HCT116 (cell line): ENCODE results near the gene TTYH1. TPM values are rescaled to one million over a fixed set of nuclear protein-coding genes. Genes with fewer than 3 reads are reported as not detected.

ENCODE experiments used
- ATAC-seq: fragments of 200-7000 bp; cut with Tn5 transposase; 2 replicates; pipeline ENCODE4 v1.9.1; 2020; ENCODE audit warnings: mild to moderate bottlenecking, moderate library complexity
- BruUV-seq: library from RNA; stranded (reverse); fragments of 400-500 nt; replicated peaks from 2 replicates; lab custom pipeline; 2021; lab: Mats Ljungman, UMichigan
- CTCF ChIA-PET: fragments of 300-600 bp; sonication (Branson Sonifier 250); formaldehyde crosslinking; loops from one replicate; lab custom pipeline; 2021; ENCODE audit warnings: antibody characterized with exemption; lab: Charles Lee
- POLR2A ChIA-PET: fragments of 300-600, 350-600 bp; sonication (Branson Sonifier 250); formaldehyde crosslinking; loops from one replicate; lab custom pipeline; 2021; ENCODE audit warnings: antibody characterized with exemption; lab: Charles Lee
- RAD21 ChIA-PET, 2 experiments: fragments of 300-600 bp; sonication (Branson Sonifier 250); formaldehyde crosslinking; loops; one replicate each; lab custom pipeline; 2023; ENCODE audit warnings: low total read pairs in 2 of 2; ENCODE audit not compliant: uncharacterized antibody in 2 of 2, unreplicated experiment in 2 of 2, low non-redundant PET in 1 of 2; lab: Charles Lee
- DNase-seq: peaks from one replicate; pipeline ENCODE4 v3.0.0-alpha.2; 2010; ENCODE audit warnings: low read depth, low spot score
- H2AFZ ChIP-seq: fragments of 200-600 bp; shearing (Covaris generic), sonication (generic); 2 replicates; pipeline ENCODE4 v1.6.1; 2017; ENCODE audit warnings: low read depth, mixed run types, mixed read lengths, antibody characterized with exemption, low read length; ENCODE audit not compliant: poor library complexity, severe bottlenecking
- H3K27ac ChIP-seq: 2 replicates; pipeline ENCODE4 v1.5.1; 2012; ENCODE audit warnings: low read depth, low read length
- H3K27me3 ChIP-seq: fragments of 200-600 bp; sonication (generic); 2 replicates; pipeline ENCODE4 v1.6.1; 2016; ENCODE audit warnings: mixed run types, low read length, mixed read lengths; ENCODE audit not compliant: insufficient read depth
- H3K36me3 ChIP-seq, 2 experiments: fragments of 200-500 bp in 1 of 2; fragments of 200-600 bp in 1 of 2; sonication (Bioruptor generic) in 1 of 2; sonication (generic) in 1 of 2; 2 replicates each; pipeline versions ENCODE4 v1.5.1 to v1.6.1; 2014 to 2016; ENCODE audit warnings: low read length in 2 of 2, inconsistent platforms in 1 of 2, mixed read lengths in 1 of 2, mixed run types in 1 of 2; ENCODE audit not compliant: insufficient read depth in 2 of 2, control insufficient read depth in 1 of 2
- H3K4me1 ChIP-seq, 2 experiments: fragments of 200-600 bp in 1 of 2; sonication (generic) in 1 of 2; 2 replicates each; pipeline versions ENCODE4 v1.5.1 to v1.6.1; 2012 to 2017; ENCODE audit warnings: low read length in 2 of 2, inconsistent platforms in 1 of 2, mild to moderate bottlenecking in 1 of 2, mixed read lengths in 1 of 2, mixed run types in 1 of 2, moderate library complexity in 1 of 2; ENCODE audit not compliant: insufficient read depth in 2 of 2, control insufficient read depth in 1 of 2
- H3K4me2 ChIP-seq: fragments of 200-600 bp; sonication (generic); 2 replicates; pipeline ENCODE4 v1.6.1; 2017; ENCODE audit warnings: mixed run types, low read length, mixed read lengths
- H3K4me3 ChIP-seq, 2 experiments: fragments of 200-600 bp in 1 of 2; sonication (generic) in 1 of 2; replicated peaks in 1 of 2; 2 replicates each; pipeline ENCODE4 v1.5.1; 2011 to 2016; ENCODE audit warnings: low read length in 2 of 2, control low read depth in 1 of 2, low read depth in 1 of 2, mild to moderate bottlenecking in 1 of 2, mixed read lengths in 1 of 2, mixed run types in 1 of 2
- H3K79me2 ChIP-seq: fragments of 200-600 bp; sonication (generic); 2 replicates; pipeline ENCODE4 v1.6.1; 2017; ENCODE audit warnings: mild to moderate bottlenecking, mixed run types, low read length, moderate library complexity, mixed read lengths; ENCODE audit not compliant: insufficient read depth
- H3K9ac ChIP-seq: fragments of 200-600 bp; sonication (generic); 2 replicates; pipeline ENCODE4 v1.6.1; 2016; ENCODE audit warnings: low read length, mixed read lengths
- H3K9me2 ChIP-seq: fragments of 200-600 bp; sonication (generic), shearing (Covaris generic); 2 replicates; pipeline ENCODE4 v1.6.1; 2017; ENCODE audit warnings: mixed run types, mild to moderate bottlenecking, moderate library complexity; ENCODE audit not compliant: insufficient read depth
- H3K9me3 ChIP-seq, 2 experiments: fragments of 200-500 bp in 1 of 2; fragments of 200-600 bp in 1 of 2; sonication (Bioruptor generic) in 1 of 2; sonication (generic) in 1 of 2; 2 replicates each; pipeline ENCODE4 v1.6.1; 2014 to 2017; ENCODE audit warnings: low read length in 2 of 2, mixed read lengths in 2 of 2, inconsistent platforms in 1 of 2, low read depth in 1 of 2, mild to moderate bottlenecking in 1 of 2, mixed run types in 1 of 2, moderate library complexity in 1 of 2; ENCODE audit not compliant: control insufficient read depth in 1 of 2, insufficient read depth in 1 of 2
- H4K20me1 ChIP-seq: fragments of 200-600 bp; sonication (generic), shearing (Covaris generic); 2 replicates; pipeline ENCODE4 v1.6.1; 2017; ENCODE audit warnings: mixed run types, mild to moderate bottlenecking, moderate library complexity; ENCODE audit not compliant: insufficient read depth
- EZH2 ChIP-seq: fragments of 200-600 bp; sonication (generic); IDR thresholded peaks from 2 replicates; pipeline ENCODE4 v1.6.1; 2017; ENCODE audit warnings: antibody characterized with exemption, mixed run types
- intact Hi-C: fragments of 100-400 bp; cut with micrococcal nuclease; formaldehyde crosslinking; loops from 2 replicates; pipeline ENCODE4 v1.10.0; 2022
- total RNA-seq: library from RNA; stranded (reverse); gene quantifications from one replicate; pipeline ENCODE4 v1.2.1, GENCODE V29; 2021; ENCODE audit not compliant: unreplicated experiment

Gene TTYH1
- total RNA-seq, 1 experiment from 2014 or later: 0.37 TPM

GRCh38 chr19:54418030-54418929, 3.0 kb downstream of the TTYH1 start:
- Histone ChIP-seq H3K4me1 (peaks cover 0 to 8% of the 10 kb centered on the region in 2 experiments; a peak in 1 of 4 replicates), H3K4me2 (no peak overlapping the region), H3K27ac (no peak overlapping the region), H3K9ac (no peak overlapping the region), H3K79me2 (no peaks in the 10 kb centered on the region), H4K20me1 (no peaks in the 10 kb centered on the region), H2AFZ (no peak overlapping the region), H3K36me3 (no peaks in the 10 kb centered on the region), H3K27me3 (no peaks in the 10 kb centered on the region), H3K4me3 (no peak overlapping the region), H3K9me3 (no peaks in the 10 kb centered on the region), H3K9me2 (no peaks in the 10 kb centered on the region)
- no peak for TF ChIP-seq EZH2
- ChIA-PET POLR2A (no interaction called here), CTCF (no interaction called here), RAD21 (no interaction called here)
- ATAC-seq (no peak), DNase-seq (no peak)
- BruUV-seq: no TSS peak
- intact Hi-C loops: no loop called here

GRCh38 chr19:54418930-54419800, 3.9 kb downstream of the TTYH1 start:
- no peak overlapping the region for H3K9ac ChIP-seq
- H3K4me2 ChIP-seq: no peak overlapping the region
- ChIA-PET POLR2A (no interaction called here), CTCF (interaction anchor here (1.8 kb wide), 1 partner anchor 12 kb away, joined by 4 read pairs; no protein-coding TSS in a partner anchor), RAD21 (no interaction called here)
- no peaks in the 10 kb centered on the region for H3K9me3 ChIP-seq
- H3K4me1 ChIP-seq: peaks cover 0 to 8% of the 10 kb centered on the region in 2 experiments; a peak in 1 of 4 replicates
- DNase-seq: no peak
- intact Hi-C loops: no loop called here
- H3K36me3 ChIP-seq: no peaks in the 10 kb centered on the region
- H3K27me3 ChIP-seq: no peaks in the 10 kb centered on the region
- no TSS peak for BruUV-seq
- no peak for ATAC-seq
- no peaks in the 10 kb centered on the region for H3K79me2 ChIP-seq
- H2AFZ ChIP-seq: no peak overlapping the region
- no peak overlapping the region for H3K4me3 ChIP-seq
- no peak overlapping the region for H3K27ac ChIP-seq
- H4K20me1 ChIP-seq: no peaks in the 10 kb centered on the region
- TF ChIP-seq EZH2: no peak
- no peaks in the 10 kb centered on the region for H3K9me2 ChIP-seq
